Right kidney (tissue), 9 donors: Measurements from ENCODE around the gene CSRP2.

Experiments
- DNase-seq: peaks from one replicate; pipeline ENCODE4 v3.0.0-alpha.2; 2016
- long read RNA-seq, 8 donors: transcript quantifications; one replicate each; lab custom pipeline, GENCODE V29; 2026

The CSRP2 gene
- long read RNA-seq, donor 1, full-length matches to known transcripts, result 108 of 125 reads
- long read RNA-seq, donor 1, partial matches to known transcripts, result 17 of 125 reads
- long read RNA-seq, donor 1, other reads (novel, unspliced or antisense), result 0 of 125 reads
- long read RNA-seq, donor 2, full-length matches to known transcripts, result 49 of 49 reads
- long read RNA-seq, donor 2, partial matches to known transcripts, result 0 of 49 reads
- long read RNA-seq, donor 2, other reads (novel, unspliced or antisense), result 0 of 49 reads
- long read RNA-seq, donor 3, full-length matches to known transcripts, result 27 of 32 reads
- long read RNA-seq, donor 3, partial matches to known transcripts, result 5 of 32 reads
- long read RNA-seq, donor 3, other reads (novel, unspliced or antisense), result 0 of 32 reads
- long read RNA-seq, donor 4, full-length matches to known transcripts, result 63 of 68 reads
- long read RNA-seq, donor 4, partial matches to known transcripts, result 5 of 68 reads
- long read RNA-seq, donor 4, other reads (novel, unspliced or antisense), result 0 of 68 reads
- long read RNA-seq, donor 5, full-length matches to known transcripts, result 69 of 69 reads
- long read RNA-seq, donor 5, partial matches to known transcripts, result 0 of 69 reads
- long read RNA-seq, donor 5, other reads (novel, unspliced or antisense), result 0 of 69 reads
- long read RNA-seq, donor 6, full-length matches to known transcripts, result 70 of 75 reads
- long read RNA-seq, donor 6, partial matches to known transcripts, result 5 of 75 reads
- long read RNA-seq, donor 6, other reads (novel, unspliced or antisense), result 0 of 75 reads
- long read RNA-seq, donor 7, full-length matches to known transcripts, result 97 of 114 reads
- long read RNA-seq, donor 7, partial matches to known transcripts, result 17 of 114 reads
- long read RNA-seq, donor 7, other reads (novel, unspliced or antisense), result 0 of 114 reads
- long read RNA-seq, donor 8, full-length matches to known transcripts, result 64 of 64 reads
- long read RNA-seq, donor 8, partial matches to known transcripts, result 0 of 64 reads
- long read RNA-seq, donor 8, other reads (novel, unspliced or antisense), result 0 of 64 reads

GRCh38 chr12:76878899-76879709, at the start of gene CSRP2:
CSRP2 (minus strand) TSS chr12:76879019; CDS start chr12:76866260, 12,759 bp downstream.
- DNase-seq, result peak; percentile 95

GRCh38 chr12:76927170-76927784, 48.5 kb upstream of the CSRP2 start:
- no peak for DNase-seq

- DNase-seq, result no peak
Measured at GRCh38 chr12:76925135-76925534, 46.3 kb upstream of the CSRP2 start.

GRCh38 chr12:76922866-76923265, 44.0 kb upstream of the CSRP2 start:
- DNase-seq, result no peak

GRCh38 chr12:76921891-76922664, 43.3 kb upstream of the CSRP2 start:
- no peak for DNase-seq

- no peak for DNase-seq
Measured at GRCh38 chr12:76921100-76921471, 42.3 kb upstream of the CSRP2 start.

- DNase-seq, result peak; percentile 4
Measured at GRCh38 chr12:76920172-76921099, 41.6 kb upstream of the CSRP2 start.

GRCh38 chr12:76919383-76920171, 40.8 kb upstream of the CSRP2 start:
- peak; percentile 30 for DNase-seq

- DNase-seq, result no peak
Measured at GRCh38 chr12:76916170-76916540, 37.3 kb upstream of the CSRP2 start.

GRCh38 chr12:76915361-76916169, 36.7 kb upstream of the CSRP2 start:
- no peak for DNase-seq

GRCh38 chr12:76914102-76914859, 35.5 kb upstream of the CSRP2 start:
- DNase-seq, result no peak

- no peak for DNase-seq
Measured at GRCh38 chr12:76909290-76909689, 30.5 kb upstream of the CSRP2 start.

- DNase-seq, result no peak
Measured at GRCh38 chr12:76908303-76909017, 29.6 kb upstream of the CSRP2 start.

- no peak for DNase-seq
Measured at GRCh38 chr12:76901628-76902380, 23.0 kb upstream of the CSRP2 start.

GRCh38 chr12:76899522-76899921, 20.7 kb upstream of the CSRP2 start:
- no peak for DNase-seq

- DNase-seq, result no peak
Measured at GRCh38 chr12:76898442-76898841, 19.6 kb upstream of the CSRP2 start.
